Common myeloid progenitor, CD34-positive (primary cell): ENCODE data around the gene GPC5.

ENCODE experiments used
- CTCF ChIA-PET: fragments of 350-600 bp; sonication (Branson Sonifier 250); formaldehyde crosslinking; loops from one replicate; lab custom pipeline; 2021; ENCODE audit warnings: antibody characterized with exemption; lab: Charles Lee
- POLR2A ChIA-PET: fragments of 350-600 bp; sonication (Branson Sonifier 250); formaldehyde crosslinking; loops from one replicate; lab custom pipeline; 2021; ENCODE audit warnings: antibody characterized with exemption; lab: Charles Lee
- DNase-seq, 3 donors: peaks; one replicate each; pipeline versions ENCODE4 v3.0.0 to v3.0.0-alpha.2; 2013
- H3K27ac ChIP-seq, 2 experiments: 1 replicate in 1 of 2; 2 replicates in 1 of 2; pipeline ENCODE4 v1.7.0; 2013; ENCODE audit warnings: inconsistent platforms in 2 of 2, low read length in 2 of 2, mild to moderate bottlenecking in 2 of 2, low read depth in 1 of 2, moderate library complexity in 1 of 2; ENCODE audit not compliant: severe bottlenecking in 2 of 2, insufficient read depth in 1 of 2, poor library complexity in 1 of 2
- H3K27me3 ChIP-seq, 5 experiments: replicated peaks in 2 of 5; 1 replicate in 3 of 5; 2 replicates in 2 of 5; pipeline versions ENCODE4 v1.6.1 to v1.7.0; 2013; ENCODE audit warnings: low read length in 4 of 5, mild to moderate bottlenecking in 2 of 5, moderate library complexity in 2 of 5, inconsistent platforms in 1 of 5; ENCODE audit not compliant: insufficient read depth in 5 of 5, control insufficient read depth in 4 of 5
- H3K36me3 ChIP-seq, 4 experiments: 1 replicate in 2 of 4; 2 replicates in 2 of 4; pipeline versions ENCODE4 v1.6.1 to v1.7.0; 2013; ENCODE audit warnings: low read length in 3 of 4, control low read depth in 1 of 4, mild to moderate bottlenecking in 1 of 4; ENCODE audit not compliant: control insufficient read depth in 4 of 4, insufficient read depth in 4 of 4
- H3K4me1 ChIP-seq, 4 experiments: 1 replicate in 3 of 4; 2 replicates in 1 of 4; pipeline versions ENCODE4 v1.6.1 to v1.7.1; 2013; ENCODE audit warnings: low read length in 3 of 4, mild to moderate bottlenecking in 3 of 4, control low read depth in 1 of 4, inconsistent platforms in 1 of 4, moderate library complexity in 1 of 4; ENCODE audit not compliant: control insufficient read depth in 4 of 4, insufficient read depth in 4 of 4; ENCODE audit errors: control extremely low read depth in 1 of 4
- H3K4me3 ChIP-seq, 7 experiments: 1 replicate in 4 of 7; 2 replicates in 3 of 7; pipeline versions ENCODE4 v1.5.1 to v1.7.0; 2013; ENCODE audit warnings: mild to moderate bottlenecking in 7 of 7, low read length in 6 of 7, moderate library complexity in 6 of 7, inconsistent platforms in 2 of 7, low read depth in 2 of 7, control low read depth in 1 of 7; ENCODE audit not compliant: insufficient read depth in 4 of 7, control insufficient read depth in 1 of 7; ENCODE audit errors: extremely low read depth in 1 of 7
- H3K9me3 ChIP-seq, 5 experiments: 1 replicate in 4 of 5; 2 replicates in 1 of 5; pipeline versions ENCODE4 v1.6.1 to v1.7.1; 2013; ENCODE audit warnings: low read length in 4 of 5, mild to moderate bottlenecking in 2 of 5, inconsistent platforms in 1 of 5, low read depth in 1 of 5, moderate library complexity in 1 of 5; ENCODE audit not compliant: control insufficient read depth in 4 of 5, insufficient read depth in 2 of 5; ENCODE audit errors: control extremely low read depth in 1 of 5
- WGBS: methylation state at CpG from one replicate; pipeline ENCODE4 v1.1.5; 2013; ENCODE audit not compliant: insufficient coverage; 5-methylcytosine and 5-hydroxymethylcytosine counted together

The GPC5 gene

DNA sequence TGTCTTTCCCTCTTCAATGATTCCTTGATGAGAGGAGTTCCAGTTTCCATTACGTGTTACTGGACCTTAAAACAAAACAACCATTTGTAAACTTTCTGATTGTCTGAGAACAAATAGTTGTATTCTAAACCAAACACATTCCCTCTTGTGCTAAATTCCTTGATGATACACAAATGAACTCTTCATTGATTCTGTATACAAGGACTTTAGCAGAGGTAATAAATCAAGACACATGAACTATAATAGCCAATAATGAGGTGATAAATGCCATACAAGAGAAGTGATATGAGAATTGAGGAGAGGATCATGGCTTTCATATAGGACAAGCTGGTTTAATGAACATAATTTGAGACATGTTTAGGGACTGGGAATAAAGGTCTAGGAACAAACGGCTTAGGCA, 13.5 kb upstream of the GPC5 start:
- WGBS = 80% methylated on average over 1 of the region's 2 CpGs
- Histone ChIP-seq H3K4me3 (no peak overlapping the region), H3K9me3 (no peaks in the 10 kb centered on the region), H3K4me1 (no peaks in the 10 kb centered on the region), H3K27me3 (no peaks in the 10 kb centered on the region), H3K27ac (no peak overlapping the region), H3K36me3 (no peaks in the 10 kb centered on the region)
- no peak for DNase-seq
- CTCF ChIA-PET = interaction anchor here (2.5 kb wide), 1 partner anchor 10 kb away, joined by 8 read pairs; no protein-coding TSS in a partner anchor
- POLR2A ChIA-PET = no interaction called here

- ChIA-PET POLR2A (no interaction called here), CTCF (interaction anchor here (1.0 to 2.8 kb wide), 5 partner anchors 9 to 135 kb away, joined by 3 to 8 read pairs (median 3); no protein-coding TSS in a partner anchor)
Observed at GRCh38 chr13:91389186-91389585, 9.2 kb upstream of the GPC5 start.

DNA sequence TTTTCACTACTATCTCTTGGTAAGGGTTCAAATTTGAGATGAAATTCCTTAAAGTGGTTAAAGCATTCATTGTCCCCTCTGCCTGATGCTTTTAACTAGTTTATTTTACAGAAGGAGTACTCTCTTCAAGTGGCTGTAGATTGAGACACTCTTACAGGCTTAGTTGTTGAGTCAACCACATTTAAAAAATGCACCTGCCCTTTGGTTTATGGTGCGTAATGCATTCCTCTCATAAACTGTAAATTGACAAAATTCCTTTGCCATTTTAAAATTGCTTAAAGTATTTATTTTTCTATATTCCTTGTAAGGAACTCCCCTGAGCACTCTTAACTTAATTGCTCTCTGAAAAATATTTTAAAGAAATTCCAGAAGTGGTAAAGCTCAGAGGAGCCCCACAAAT, 826 bp upstream of the GPC5 start:
- peaks cover 4 to 31% (median 18%) of the 10 kb centered on the region in 4 experiments for H3K4me1 ChIP-seq
- DNase-seq = no peak
- peaks cover 0 to 20% (median 5%) of the 10 kb centered on the region in 5 experiments for H3K27me3 ChIP-seq
- POLR2A ChIA-PET = no interaction called here
- H3K9me3 ChIP-seq = no peaks in the 10 kb centered on the region
- CTCF ChIA-PET = no interaction called here
- no peaks in the 10 kb centered on the region for H3K36me3 ChIP-seq
- H3K4me3 ChIP-seq = no peak overlapping the region
- no peak overlapping the region for H3K27ac ChIP-seq
- WGBS = no CpG with 5 or more reads among the region's 1 CpG

More at GRCh38 chr13:91389186-91389585, 9.2 kb upstream of the GPC5 start:
- 80% methylated on average over 1 of the region's 2 CpGs for whole genome bisulfite sequencing
- no peak overlapping the region for H3K4me3 ChIP-seq
- no peaks in the 10 kb centered on the region for H3K4me1 ChIP-seq
- H3K9me3 ChIP-seq = peaks cover 0 to 1% (median 0%) of the 10 kb centered on the region in 5 experiments
- peaks cover 0 to 8% (median 0%) of the 10 kb centered on the region in 5 experiments for H3K27me3 ChIP-seq
- H3K27ac ChIP-seq = no peak overlapping the region
- no peaks in the 10 kb centered on the region for H3K36me3 ChIP-seq
- no peak for DNase-seq

GRCh38 chr13:91399189-91400062, 1.0 kb downstream of the GPC5 start:
- 13% methylated on average over 38 of the region's 44 CpGs for WGBS
- POLR2A ChIA-PET = no interaction called here
- Histone ChIP-seq H3K4me1 (peaks cover 4 to 31% (median 18%) of the 10 kb centered on the region in 4 experiments), H3K36me3 (no peaks in the 10 kb centered on the region), H3K27me3 (peaks cover 0 to 18% (median 5%) of the 10 kb centered on the region in 5 experiments), H3K27ac (no peak overlapping the region), H3K4me3 (peak overlapping the region; percentile 64 to 88 (median 77)), H3K9me3 (no peaks in the 10 kb centered on the region)
- peak in 2 of 3 donors; percentile 13 to 36 for DNase-seq
- CTCF ChIA-PET = no interaction called here

DNA sequence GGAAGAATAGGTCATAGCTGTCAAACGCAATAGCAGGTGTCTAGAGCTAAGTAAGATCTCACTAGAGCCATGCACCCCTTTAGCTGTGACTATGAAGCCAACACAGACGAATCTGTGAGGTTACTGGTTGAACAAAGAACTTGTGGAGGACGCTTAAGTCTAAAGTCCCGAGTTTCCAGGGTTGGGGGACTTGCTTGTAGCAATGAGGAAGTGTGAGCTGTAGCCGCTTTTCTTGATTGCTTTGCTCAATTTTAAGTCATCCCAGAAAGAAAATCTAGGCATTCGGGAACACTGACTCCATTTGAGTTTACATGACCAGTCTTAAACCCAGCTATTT, 1.6 kb downstream of the GPC5 start:
- Histone ChIP-seq H3K27me3 (peaks cover 0 to 18% (median under 1%) of the 10 kb centered on the region in 5 experiments), H3K4me1 (peaks cover 4 to 31% (median 18%) of the 10 kb centered on the region in 4 experiments), H3K27ac (no peak overlapping the region), H3K4me3 (peak overlapping the region in 5 of 7 experiments; percentile 76 to 88 (median 83)), H3K36me3 (no peaks in the 10 kb centered on the region), H3K9me3 (no peaks in the 10 kb centered on the region)
- DNase-seq = peak; percentile 51 to 79 (median 68)
- POLR2A ChIA-PET = no interaction called here
- CTCF ChIA-PET = no interaction called here
- 32% methylated on average over 4 of the region's 6 CpGs for WGBS

GRCh38 chr13:91400671-91401070, 2.2 kb downstream of the GPC5 start:
- Histone ChIP-seq H3K4me1 (peaks cover 4 to 31% (median 18%) of the 10 kb centered on the region in 4 experiments), H3K4me3 (peak overlapping the region in 1 of 7 experiments; percentile 87), H3K27me3 (peaks cover 0 to 16% (median 0%) of the 10 kb centered on the region in 5 experiments), H3K9me3 (peaks cover 0 to 2% (median 0%) of the 10 kb centered on the region in 5 experiments), H3K36me3 (no peaks in the 10 kb centered on the region), H3K27ac (no peak overlapping the region)
- 40% methylated on average over 1 of the region's 3 CpGs for WGBS
- ChIA-PET CTCF (interaction anchor here (1.1 kb wide), 1 partner anchor 19 kb away, joined by 3 read pairs; no protein-coding TSS in a partner anchor), POLR2A (no interaction called here)
- no peak for DNase-seq

- peak in 2 of 3 donors; percentile 65 to 77 for DNase-seq
- peaks cover 0 to 13% (median 0%) of the 10 kb centered on the region in 5 experiments for H3K27me3 ChIP-seq
- H3K27ac ChIP-seq = no peak overlapping the region
- peaks cover 0 to 4% (median 0%) of the 10 kb centered on the region in 5 experiments for H3K9me3 ChIP-seq
- peak overlapping the region in 1 of 7 experiments; percentile 29 for H3K4me3 ChIP-seq
- peaks cover 4 to 31% (median 18%) of the 10 kb centered on the region in 4 experiments for H3K4me1 ChIP-seq
- 50% methylated on average over 1 of the region's 2 CpGs for WGBS
- POLR2A ChIA-PET = no interaction called here
- CTCF ChIA-PET = interaction anchor here (0.8 to 1.1 kb wide), 2 partner anchors 20 to 757 kb away, joined by 3 read pairs; no protein-coding TSS in a partner anchor
- H3K36me3 ChIP-seq = no peaks in the 10 kb centered on the region
Observed at GRCh38 chr13:91401920-91402319, 3.5 kb downstream of the GPC5 start.
